ENCODE measurements around the gene LRRC23.
A peak's percentile ranks its signal among the peaks of the same experiment; 100 is the strongest.

The LRRC23 gene

DNA sequence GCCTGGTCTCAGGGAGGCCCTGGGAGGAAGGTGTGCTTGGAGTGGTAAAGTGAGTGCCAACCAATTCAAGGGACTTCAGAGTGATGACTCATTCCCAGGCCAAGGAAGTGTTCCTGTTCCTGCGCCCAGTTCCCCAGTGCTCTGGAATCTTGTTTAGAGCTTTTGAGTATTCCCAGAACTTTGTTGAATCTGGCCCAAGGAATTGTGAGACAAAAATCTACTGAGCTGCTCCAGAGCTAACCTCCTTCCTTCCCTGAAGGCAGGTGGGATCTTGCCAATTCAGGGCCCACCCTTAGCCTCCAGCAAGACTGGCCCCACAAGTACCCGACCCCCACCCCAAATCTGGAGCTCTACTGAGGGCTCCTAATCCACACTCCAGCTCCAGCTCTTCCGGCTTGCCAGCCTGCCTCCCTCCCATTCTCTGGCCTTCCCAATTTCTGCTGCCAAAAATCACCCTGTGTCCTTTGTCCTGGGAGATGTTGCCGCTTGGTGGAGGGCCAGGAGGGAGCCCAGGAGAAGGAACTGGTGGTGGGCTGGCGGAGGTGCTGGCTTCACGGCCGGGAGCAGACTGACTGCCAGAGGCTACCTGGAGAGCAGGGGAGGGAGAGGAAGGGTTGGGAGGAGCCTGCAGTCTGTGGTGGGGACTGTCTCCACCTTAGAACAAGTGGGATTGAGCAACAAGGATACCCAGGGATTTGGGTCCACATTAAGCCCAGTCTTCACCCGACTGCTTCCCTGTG lies 21.1 kb downstream of the LRRC23 start:
- DNase-seq (ENCODE audit: low read depth), result peak; percentile 94

DNA sequence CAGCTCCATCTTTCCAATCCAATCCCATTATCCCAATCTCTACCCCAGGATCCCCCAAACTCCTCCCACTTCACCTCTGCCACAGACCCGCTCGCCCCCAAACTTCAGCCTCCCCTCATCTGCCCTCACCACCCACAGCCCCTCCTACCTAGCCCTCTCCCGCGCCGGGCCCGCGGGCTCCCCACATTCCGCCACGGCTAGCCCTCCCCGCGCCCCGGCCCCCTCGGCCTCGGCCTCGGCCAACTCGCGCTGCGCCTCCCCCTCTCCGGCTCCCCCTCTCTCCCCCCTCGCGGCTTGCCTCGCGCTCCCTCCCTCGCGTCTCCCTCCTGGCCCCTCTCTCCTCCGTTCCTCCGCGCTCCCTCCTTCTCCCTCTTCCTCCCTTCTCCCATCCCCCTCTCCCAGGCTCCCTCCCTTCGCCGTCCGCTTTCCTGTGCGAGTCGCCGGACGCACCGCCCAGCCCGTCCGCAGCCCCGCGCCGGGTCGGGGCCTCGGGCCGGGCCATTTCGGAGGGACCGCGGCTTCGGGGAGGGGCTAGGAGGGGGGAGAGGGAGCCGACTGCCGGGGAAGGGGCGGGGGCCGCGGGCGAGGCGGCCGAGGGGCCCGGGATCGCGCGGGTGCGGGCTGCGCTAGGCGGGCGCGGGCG lies 22.9 kb downstream of the LRRC23 start, which contains the start of gene ATN1:
ATN1 (plus strand) TSS at position 581 of the 643 bp plus-strand sequence. CDS start 6,043 bp downstream, outside the sequence.
- DNase-seq (ENCODE audit: low read depth), result peak; percentile 88

DNA sequence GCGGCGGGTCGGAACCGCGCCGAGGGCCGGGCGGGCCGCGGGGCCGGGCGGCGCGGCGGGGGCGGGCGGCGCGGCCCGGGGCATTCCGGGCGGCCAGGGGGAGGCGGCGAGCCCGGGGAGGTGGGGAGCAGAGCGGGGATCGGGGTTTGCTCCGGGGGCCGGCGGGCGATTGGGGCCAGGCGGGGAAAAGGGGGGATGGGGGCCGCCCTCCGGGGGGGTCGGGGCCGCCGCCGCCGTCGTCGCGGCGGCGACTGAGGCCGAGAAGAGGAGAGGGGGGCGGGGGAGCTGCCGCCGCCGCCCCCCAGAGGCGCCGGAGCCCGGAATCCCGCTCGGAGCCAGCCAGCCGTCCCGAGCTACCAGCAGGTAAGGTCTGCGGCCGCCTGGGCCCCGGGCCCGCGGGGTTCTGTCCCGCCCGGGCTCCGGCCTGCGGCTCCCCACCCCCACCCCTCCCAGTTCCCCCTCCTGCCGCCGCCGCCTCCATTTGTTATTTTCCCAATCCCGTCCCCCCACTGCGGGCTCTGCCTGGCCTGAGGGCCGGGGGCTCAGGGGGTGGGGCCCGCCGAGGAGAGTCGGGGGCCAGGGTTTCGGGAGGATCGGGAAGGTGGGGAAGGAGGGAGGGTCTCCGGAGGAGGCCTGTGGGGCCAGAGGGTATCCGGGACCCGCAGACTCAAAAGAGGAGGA lies 23.5 kb downstream of the LRRC23 start:
- DNase-seq (ENCODE audit: low read depth), result no peak

DNA sequence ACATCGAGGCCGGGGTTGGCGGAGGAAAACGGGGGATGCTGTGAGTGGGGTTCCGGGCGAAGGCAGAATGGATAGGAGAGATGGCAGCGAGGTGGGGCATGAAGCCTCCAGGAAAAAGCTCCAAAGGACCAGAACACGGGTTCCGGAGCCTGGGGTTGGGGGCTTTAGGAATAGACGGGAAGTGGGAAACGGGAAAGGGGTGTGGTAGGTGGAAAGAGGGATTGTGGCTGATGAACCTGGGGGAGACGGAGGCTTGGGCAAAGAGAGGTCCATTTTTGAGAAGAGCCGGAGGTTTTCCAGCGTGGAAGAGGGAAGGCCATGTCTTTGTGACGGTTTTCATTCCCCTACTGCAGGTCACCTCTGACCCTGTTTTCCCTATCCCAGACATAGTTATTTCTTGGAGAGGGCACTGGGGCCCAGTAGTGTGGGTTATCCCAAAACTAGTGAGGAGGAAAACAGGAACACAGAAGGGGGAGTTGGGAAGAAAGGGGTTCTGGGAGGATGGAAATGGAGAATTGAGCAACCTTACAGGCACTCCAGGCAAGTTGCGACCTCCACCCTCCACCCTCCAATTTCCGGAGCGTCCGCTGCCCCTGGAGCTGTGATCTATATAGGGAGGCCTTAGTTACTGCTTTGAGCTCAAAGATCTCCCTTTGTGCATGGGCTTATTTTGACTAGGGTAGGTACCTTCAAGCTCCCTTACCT lies 24.2 kb downstream of the LRRC23 start:
- DNase-seq (ENCODE audit: low read depth), result no peak

DNA sequence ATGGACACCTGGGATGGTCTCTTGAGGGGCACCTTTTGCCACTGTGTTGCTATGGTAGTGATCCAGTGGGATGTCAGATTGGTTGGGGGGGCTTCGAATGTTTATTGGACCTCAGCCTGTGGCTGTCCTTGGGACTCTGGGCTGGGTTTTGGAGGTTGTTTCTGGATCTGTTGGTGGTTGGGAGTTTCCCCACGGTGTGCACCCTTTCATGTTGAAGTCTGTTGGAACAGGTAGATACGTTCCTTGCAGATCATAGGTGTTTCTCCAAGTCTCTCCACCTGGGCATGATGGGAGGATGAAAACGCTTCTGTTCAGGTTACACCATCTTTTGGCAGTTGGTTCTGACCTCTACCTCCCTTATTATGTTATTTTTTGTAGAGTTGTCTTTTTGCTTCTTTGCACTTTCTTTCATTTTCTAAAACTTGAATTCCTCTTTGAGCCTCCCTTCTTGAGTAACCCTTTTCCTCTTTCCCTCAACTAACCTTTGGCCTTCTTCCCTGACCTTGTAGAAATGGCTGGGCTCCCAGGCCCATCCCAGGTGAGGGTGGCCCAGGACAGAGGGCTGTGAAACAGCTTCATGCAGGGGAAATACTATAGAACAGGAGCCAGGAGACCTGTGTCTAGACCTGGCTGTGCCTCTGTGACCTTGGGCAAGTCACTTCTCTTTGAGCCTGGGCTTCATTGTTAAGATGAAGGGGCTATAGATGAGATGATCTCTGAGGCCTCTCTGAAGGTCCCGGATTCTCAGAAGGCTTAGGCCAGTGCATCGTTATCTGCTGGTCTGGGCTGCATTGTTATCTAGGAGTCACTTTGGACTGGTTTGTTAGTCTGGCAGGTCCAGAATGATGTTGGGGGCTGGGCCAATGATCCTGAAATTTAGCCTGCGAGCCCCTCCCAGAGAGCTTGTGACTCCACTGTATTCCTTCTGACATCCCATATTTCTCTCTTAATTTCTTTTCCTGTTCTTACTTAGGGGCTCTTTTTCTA lies 25.1 kb downstream of the LRRC23 start:
- no peak for DNase-seq (ENCODE audit: low read depth)

DNA sequence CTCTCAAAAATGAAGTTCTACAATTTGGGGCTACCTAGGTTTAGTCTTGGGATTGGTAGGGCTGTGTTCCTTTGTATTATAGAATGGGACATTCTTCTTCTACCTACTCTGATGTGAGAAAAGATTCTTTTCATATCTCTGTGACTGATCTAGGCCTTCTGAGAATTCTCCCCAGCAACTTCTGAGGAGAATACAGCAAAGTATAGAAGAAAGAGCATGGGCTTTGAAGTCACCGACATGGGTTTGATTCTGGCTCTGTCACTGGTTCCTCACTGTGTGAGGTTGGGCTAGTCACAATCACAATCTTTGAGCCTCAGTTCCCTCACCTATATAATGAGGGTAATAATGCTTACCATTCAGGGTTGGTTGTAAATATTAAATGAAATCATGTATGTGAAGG lies 28.1 kb downstream of the LRRC23 start:
- DNase-seq (ENCODE audit: low read depth), result no peak

DNA sequence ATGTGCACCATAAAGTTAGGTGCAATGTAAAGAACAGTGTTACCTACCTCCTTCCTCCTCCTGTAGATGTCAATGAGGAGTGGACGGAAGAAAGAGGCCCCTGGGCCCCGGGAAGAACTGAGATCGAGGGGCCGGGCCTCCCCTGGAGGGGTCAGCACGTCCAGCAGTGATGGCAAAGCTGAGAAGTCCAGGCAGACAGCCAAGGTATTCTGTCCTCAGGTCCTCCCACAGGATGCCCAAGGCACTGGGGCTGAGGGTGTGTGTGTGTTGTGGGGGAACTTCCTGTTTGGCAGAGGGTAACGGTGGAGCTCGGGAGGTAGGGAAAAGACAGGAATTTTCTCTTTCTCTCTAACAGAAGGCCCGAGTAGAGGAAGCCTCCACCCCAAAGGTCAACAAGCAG lies 29.5 kb downstream of the LRRC23 start:
- DNase-seq (ENCODE audit: low read depth), result peak; percentile 64

DNA sequence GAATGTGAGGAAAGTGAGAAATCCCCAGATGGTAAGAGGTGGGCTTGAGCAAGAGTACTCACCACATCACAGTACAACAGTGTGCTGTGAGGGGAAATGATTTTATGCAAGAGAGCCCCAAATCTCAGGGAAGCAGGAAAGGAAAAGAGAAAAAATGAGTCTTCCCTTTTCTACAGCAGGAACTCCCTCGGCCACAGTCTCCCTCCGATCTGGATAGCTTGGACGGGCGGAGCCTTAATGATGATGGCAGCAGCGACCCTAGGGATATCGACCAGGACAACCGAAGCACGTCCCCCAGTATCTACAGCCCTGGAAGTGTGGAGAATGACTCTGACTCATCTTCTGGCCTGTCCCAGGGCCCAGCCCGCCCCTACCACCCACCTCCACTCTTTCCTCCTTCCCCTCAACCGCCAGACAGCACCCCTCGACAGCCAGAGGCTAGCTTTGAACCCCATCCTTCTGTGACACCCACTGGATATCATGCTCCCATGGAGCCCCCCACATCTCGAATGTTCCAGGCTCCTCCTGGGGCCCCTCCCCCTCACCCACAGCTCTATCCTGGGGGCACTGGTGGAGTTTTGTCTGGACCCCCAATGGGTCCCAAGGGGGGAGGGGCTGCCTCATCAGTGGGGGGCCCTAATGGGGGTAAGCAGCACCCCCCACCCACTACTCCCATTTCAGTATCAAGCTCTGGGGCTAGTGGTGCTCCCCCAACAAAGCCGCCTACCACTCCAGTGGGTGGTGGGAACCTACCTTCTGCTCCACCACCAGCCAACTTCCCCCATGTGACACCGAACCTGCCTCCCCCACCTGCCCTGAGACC lies 31.0 kb downstream of the LRRC23 start:
- DNase-seq (ENCODE audit: low read depth), result no peak

DNA sequence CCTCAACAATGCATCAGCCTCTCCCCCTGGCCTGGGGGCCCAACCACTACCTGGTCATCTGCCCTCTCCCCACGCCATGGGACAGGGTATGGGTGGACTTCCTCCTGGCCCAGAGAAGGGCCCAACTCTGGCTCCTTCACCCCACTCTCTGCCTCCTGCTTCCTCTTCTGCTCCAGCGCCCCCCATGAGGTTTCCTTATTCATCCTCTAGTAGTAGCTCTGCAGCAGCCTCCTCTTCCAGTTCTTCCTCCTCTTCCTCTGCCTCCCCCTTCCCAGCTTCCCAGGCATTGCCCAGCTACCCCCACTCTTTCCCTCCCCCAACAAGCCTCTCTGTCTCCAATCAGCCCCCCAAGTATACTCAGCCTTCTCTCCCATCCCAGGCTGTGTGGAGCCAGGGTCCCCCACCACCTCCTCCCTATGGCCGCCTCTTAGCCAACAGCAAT lies 31.6 kb downstream of the LRRC23 start:
- DNase-seq (ENCODE audit: low read depth), result no peak

DNA sequence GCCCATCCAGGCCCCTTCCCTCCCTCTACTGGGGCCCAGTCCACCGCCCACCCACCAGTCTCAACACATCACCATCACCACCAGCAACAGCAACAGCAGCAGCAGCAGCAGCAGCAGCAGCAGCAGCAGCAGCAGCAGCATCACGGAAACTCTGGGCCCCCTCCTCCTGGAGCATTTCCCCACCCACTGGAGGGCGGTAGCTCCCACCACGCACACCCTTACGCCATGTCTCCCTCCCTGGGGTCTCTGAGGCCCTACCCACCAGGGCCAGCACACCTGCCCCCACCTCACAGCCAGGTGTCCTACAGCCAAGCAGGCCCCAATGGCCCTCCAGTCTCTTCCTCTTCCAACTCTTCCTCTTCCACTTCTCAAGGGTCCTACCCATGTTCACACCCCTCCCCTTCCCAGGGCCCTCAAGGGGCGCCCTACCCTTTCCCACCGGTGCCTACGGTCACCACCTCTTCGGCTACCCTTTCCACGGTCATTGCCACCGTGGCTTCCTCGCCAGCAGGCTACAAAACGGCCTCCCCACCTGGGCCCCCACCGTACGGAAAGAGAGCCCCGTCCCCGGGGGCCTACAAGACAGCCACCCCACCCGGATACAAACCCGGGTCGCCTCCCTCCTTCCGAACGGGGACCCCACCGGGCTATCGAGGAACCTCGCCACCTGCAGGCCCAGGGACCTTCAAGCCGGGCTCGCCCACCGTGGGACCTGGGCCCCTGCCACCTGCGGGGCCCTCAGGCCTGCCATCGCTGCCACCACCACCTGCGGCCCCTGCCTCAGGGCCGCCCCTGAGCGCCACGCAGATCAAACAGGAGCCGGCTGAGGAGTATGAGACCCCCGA lies 32.2 kb downstream of the LRRC23 start:
- DNase-seq (ENCODE audit: low read depth), result no peak

DNA sequence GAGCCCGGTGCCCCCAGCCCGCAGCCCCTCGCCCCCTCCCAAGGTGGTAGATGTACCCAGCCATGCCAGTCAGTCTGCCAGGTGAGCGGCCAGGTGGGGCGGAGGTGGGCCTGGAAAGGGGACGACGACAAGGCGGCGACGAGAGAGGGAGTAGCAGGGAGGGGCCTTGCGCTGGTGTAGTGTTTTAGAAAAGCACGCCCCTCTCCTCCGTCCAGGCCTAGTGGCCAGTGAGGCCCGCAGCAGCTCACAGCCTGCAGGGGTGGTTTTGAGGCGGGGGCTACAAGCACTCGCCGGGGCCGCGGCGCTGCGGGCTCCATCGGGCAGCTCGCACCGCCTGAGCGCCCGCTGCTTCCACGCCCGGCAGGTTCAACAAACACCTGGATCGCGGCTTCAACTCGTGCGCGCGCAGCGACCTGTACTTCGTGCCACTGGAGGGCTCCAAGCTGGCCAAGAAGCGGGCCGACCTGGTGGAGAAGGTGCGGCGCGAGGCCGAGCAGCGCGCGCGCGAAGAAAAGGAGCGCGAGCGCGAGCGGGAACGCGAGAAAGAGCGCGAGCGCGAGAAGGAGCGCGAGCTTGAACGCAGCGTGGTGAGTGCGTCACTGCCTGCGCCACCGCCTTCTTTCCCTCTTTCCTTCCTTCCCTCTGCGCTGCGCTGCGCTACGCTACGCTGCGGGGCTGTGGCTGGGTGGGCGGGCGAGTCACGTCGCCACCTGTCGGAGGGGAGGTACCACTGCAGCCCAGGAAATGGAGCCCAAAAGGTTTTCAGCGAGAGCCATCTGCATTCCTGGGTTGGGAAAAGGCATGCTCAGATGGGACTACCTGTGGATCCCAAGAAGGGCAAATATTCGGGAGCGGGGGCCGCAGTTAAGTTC lies 33.1 kb downstream of the LRRC23 start:
- peak; percentile 94 for DNase-seq (ENCODE audit: low read depth)

DNA sequence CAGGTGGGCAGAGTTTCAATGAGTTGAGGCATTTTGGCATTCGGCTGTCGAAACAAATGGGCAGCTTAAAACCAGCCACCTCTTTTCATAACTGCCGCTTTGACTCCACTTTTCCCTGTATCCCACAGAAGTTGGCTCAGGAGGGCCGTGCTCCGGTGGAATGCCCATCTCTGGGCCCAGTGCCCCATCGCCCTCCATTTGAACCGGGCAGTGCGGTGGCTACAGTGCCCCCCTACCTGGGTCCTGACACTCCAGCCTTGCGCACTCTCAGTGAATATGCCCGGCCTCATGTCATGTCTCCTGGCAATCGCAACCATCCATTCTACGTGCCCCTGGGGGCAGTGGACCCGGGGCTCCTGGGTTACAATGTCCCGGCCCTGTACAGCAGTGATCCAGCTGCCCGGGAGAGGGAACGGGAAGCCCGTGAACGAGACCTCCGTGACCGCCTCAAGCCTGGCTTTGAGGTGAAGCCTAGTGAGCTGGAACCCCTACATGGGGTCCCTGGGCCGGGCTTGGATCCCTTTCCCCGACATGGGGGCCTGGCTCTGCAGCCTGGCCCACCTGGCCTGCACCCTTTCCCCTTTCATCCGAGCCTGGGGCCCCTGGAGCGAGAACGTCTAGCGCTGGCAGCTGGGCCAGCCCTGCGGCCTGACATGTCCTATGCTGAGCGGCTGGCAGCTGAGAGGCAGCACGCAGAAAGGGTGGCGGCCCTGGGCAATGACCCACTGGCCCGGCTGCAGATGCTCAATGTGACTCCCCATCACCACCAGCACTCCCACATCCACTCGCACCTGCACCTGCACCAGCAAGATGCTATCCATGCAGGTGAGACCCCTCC lies 34.0 kb downstream of the LRRC23 start:
- DNase-seq (ENCODE audit: low read depth), result no peak

DNA sequence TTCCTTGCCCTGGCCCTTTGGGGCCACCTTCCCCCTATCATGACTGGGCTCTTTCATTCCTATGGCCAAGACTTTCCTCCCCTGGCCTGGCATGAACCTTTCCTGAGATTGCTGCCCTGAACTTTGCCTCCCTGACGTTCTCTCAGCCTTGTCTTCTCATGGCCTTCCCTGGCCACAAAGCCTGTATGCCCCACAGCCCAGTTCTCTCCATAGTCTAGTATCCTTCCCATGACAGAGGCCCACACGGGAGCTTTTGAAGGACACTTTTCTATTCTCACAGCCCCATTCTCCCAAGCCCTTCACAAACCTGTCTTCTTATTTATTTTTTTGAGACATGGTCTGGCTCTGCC lies 34.5 kb downstream of the LRRC23 start:
- DNase-seq (ENCODE audit: low read depth), result no peak

DNA sequence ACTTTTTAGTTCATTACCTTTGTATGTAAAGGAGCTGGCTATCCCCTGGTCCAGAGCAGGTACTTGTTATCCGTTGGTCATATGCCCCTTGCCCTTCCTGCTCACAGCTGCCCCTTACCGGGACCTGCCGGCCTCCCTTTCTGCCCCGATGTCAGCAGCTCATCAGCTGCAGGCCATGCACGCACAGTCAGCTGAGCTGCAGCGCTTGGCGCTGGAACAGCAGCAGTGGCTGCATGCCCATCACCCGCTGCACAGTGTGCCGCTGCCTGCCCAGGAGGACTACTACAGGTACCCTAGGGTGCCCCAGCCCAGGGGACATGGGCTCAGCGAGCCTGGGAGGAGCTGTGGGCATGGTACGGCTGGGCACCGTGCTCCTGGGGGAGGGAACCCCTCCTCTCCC lies 36.6 kb downstream of the LRRC23 start:
- no peak for DNase-seq (ENCODE audit: low read depth)

DNA sequence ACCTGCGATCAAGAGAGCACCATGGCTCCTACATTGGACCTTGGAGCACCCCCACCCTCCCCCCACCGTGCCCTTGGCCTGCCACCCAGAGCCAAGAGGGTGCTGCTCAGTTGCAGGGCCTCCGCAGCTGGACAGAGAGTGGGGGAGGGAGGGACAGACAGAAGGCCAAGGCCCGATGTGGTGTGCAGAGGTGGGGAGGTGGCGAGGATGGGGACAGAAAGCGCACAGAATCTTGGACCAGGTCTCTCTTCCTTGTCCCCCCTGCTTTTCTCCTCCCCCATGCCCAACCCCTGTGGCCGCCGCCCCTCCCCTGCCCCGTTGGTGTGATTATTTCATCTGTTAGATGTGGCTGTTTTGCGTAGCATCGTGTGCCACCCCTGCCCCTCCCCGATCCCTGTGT lies 37.2 kb downstream of the LRRC23 start:
- DNase-seq (ENCODE audit: low read depth), result no peak

DNA sequence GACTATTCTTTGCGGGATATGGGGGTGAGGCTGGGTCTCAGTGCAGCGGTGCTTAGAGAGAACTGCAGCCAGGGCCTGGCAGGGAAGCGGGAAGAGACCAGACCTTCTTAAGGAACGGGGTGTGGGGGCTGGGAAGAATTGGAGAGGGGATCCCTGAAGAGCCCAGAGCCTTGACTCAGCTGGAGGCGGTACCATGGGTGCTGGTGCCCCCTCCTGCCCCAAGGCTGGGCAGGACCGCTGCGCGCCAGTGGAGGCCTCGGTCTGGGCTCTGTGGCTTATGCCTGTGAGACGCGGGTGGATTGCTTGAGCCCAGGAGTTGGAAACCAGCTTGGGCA lies 37.7 kb downstream of the LRRC23 start:
- DNase-seq (ENCODE audit: low read depth), result no peak

DNA sequence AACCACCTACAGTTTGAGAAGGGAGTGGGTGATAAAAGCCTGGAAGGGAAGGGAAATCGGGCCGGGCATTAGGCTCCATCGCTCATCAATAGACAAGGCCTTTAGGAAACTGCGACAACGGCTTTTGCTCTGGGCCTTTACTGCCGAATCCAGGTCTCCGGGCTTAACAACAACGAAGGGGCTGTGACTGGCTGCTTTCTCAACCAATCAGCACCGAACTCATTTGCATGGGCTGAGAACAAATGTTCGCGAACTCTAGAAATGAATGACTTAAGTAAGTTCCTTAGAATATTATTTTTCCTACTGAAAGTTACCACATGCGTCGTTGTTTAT lies 38.7 kb downstream of the LRRC23 start:
- DNase-seq (ENCODE audit: low read depth), result peak; percentile 94

All from EH (cell line).